Measurements from ENCODE around the gene SEPTIN8. TPM values are rescaled to one million over a fixed set of nuclear protein-coding genes. Genes with fewer than 3 reads are reported as not detected.
A peak's percentile ranks its signal among the peaks of the same experiment; 100 is the strongest.

SEPTIN8 gene
- total and polyA plus RNA-seq, 2 of the 8 experiments (the other 6 are each of a cell fraction or from before 2014, with no cell fraction given): 21.2 to 33.0 TPM

DNA sequence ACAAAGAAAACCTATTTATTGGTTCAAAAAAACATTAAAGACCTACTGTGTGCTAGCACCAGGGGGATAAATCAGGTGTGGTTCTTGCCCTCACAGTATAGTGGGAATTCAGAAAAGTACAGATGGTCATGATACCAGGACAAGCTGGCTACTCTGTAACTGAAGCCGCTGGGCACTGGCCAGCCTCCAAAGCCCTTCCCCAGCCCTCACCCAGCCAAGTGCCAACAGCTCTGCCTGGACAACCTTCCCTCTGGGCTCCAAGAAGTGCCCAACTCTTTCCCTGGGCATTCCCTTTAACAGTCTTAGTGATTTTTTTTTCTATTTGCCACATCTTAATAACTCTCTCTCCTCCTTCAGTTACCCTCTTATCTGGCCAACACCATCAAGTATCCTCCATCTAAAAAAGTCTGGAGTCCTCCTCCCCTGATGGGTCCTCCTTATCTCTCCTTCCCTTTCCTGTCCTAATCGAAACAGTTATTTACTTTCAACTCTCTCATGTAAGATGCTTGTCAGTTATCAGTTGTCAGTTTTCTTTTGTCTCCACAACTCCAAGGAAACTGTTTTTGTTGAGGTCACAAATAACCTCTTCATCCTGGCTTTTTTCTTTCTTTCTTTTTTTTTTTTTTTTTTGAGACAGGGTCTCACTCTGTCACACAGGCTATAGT is 13.3 kb upstream of the SEPTIN8 start:
- Histone ChIP-seq H2BK120ac (replicated peaks; ENCODE audit: low read depth, low read length) (no peak overlapping the region), H2AK5ac (ENCODE audit: low read depth, low read length) (no peak overlapping the region), H2BK20ac (ENCODE audit: low read length) (no peak overlapping the region), H3K14ac (ENCODE audit: insufficient read length) (no peak overlapping the region), H3K23ac (ENCODE audit: insufficient read length) (no peak overlapping the region), H4K91ac (replicated peaks; ENCODE audit: insufficient read length, low read length) (no peak overlapping the region), H3K27me3 (replicated peaks in 1 of 4; ENCODE audit: control insufficient read depth in 3 of 4, extremely low read depth in 1 of 4, insufficient read depth in 3 of 4, low read length in 3 of 4) (no peaks in the 10 kb centered on the region), H2AFZ (ENCODE audit: low read length) (no peak overlapping the region), H3K27ac (ENCODE audit: low read depth, low read length) (no peak overlapping the region), H2BK15ac (ENCODE audit: low read length) (no peak overlapping the region), H4K20me1 (replicated peaks in 1 of 2; ENCODE audit: control insufficient read depth in 1 of 2, insufficient read depth in 2 of 2, low read length in 2 of 2) (no peaks in the 10 kb centered on the region), H4K8ac (ENCODE audit: extremely low read depth, insufficient read depth, low read length) (no peak overlapping the region), H2BK5ac (ENCODE audit: low read depth, low read length) (no peak overlapping the region), H3K23me2 (ENCODE audit: low read depth, low read length) (no peaks in the 10 kb centered on the region), H3K18ac (ENCODE audit: extremely low read depth, low read length) (no peak overlapping the region), H3K79me2 (ENCODE audit: control insufficient read depth in 1 of 2, insufficient read depth in 2 of 2, low read length in 2 of 2) (no peaks in the 10 kb centered on the region), H3K4ac (replicated peaks; ENCODE audit: insufficient read length, low read depth, low read length) (no peak overlapping the region), H2BK12ac (ENCODE audit: low read depth, low read length) (no peak overlapping the region), H3K79me1 (ENCODE audit: low read depth, low read length) (no peaks in the 10 kb centered on the region), H3K36me3 (ENCODE audit: control insufficient read depth in 2 of 4, insufficient read depth in 4 of 4, low read length in 3 of 4) (no peaks in the 10 kb centered on the region), H4K5ac (ENCODE audit: insufficient read length, low read depth, low read length) (no peak overlapping the region), H3K9me3 (ENCODE audit: insufficient read depth in 2 of 2, low read depth in 1 of 2, low read length in 1 of 2) (no peaks in the 10 kb centered on the region), H3K9ac (replicated peaks in 1 of 4; ENCODE audit: extremely low read depth in 1 of 4, low read depth in 3 of 4, low read length in 3 of 4) (no peak overlapping the region), H3K56ac (replicated peaks; ENCODE audit: insufficient read length, low read depth, low read length) (no peak overlapping the region), H3K4me3 (ENCODE audit: extremely low read depth in 1 of 4, insufficient read depth in 2 of 4, low read depth in 3 of 4, low read length in 4 of 4) (no peak overlapping the region), H3K4me2 (ENCODE audit: insufficient read depth in 1 of 2, low read depth in 2 of 2, low read length in 2 of 2) (no peak overlapping the region), H3K4me1 (replicated peaks in 1 of 4; ENCODE audit: control insufficient read depth in 3 of 4, insufficient read depth in 4 of 4, low read length in 3 of 4) (no peaks in the 10 kb centered on the region; a peak in 1 of 7 replicates)
- peak in 1 of 2 experiments; percentile 28 for DNase-seq (ENCODE audit: low read depth in 1 of 2, low spot score in 2 of 2)
- TF ChIP-seq SRF (IDR thresholded peaks at IDR 0.05; ENCODE audit: low read depth, low read length) (no peak), CBX8 (IDR thresholded peaks at IDR 0.05; ENCODE audit: borderline replicate concordance, low read depth, low read length) (no peak), SP2 (IDR thresholded peaks at IDR 0.05; ENCODE audit: low read length) (no peak), CREB1 (IDR thresholded peaks at IDR 0.05) (no peak), HDAC6 (IDR thresholded peaks at IDR 0.05; ENCODE audit: low read depth, low read length) (no peak), ASH2L (IDR thresholded peaks at IDR 0.05; ENCODE audit: low read length) (no peak), EGR1 (IDR thresholded peaks at IDR 0.05; ENCODE audit: borderline replicate concordance, low read depth, low read length) (no peak)
- TF ChIP-seq, protein P1, sequence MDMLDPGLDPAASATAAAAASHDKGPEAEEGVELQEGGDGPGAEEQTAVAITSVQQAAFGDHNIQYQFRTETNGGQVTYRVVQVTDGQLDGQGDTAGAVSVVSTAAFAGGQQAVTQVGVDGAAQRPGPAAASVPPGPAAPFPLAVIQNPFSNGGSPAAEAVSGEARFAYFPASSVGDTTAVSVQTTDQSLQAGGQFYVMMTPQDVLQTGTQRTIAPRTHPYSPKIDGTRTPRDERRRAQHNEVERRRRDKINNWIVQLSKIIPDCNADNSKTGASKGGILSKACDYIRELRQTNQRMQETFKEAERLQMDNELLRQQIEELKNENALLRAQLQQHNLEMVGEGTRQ (IDR thresholded peaks at IDR 0.05; ENCODE audit: low read length): no peak
- TF ChIP-seq, protein P2, sequence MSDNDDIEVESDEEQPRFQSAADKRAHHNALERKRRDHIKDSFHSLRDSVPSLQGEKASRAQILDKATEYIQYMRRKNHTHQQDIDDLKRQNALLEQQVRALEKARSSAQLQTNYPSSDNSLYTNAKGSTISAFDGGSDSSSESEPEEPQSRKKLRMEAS (IDR thresholded peaks at IDR 0.05): no peak
- CTCF ChIA-PET (ENCODE audit: partially characterized antibody): interaction anchor here (0.6 to 1.7 kb wide), 4 partner anchors 11 to 727 kb away, joined by 3 to 7 read pairs (median 4); no protein-coding TSS in a partner anchor
- WGBS, 2 experiments (ENCODE audit: extremely low coverage in 1 of 2, insufficient coverage in 1 of 2, insufficient read length in 1 of 2, insufficient replicate concordance in 2 of 2, low coverage in 1 of 2, low lambda C conversion rate in 2 of 2, missing lambda C conversion rate in 1 of 2): 91% methylated on average over 2 of the region's 2 CpGs; no CpG with 5 or more reads in 1 of the 2 experiments
- FAIRE-seq: no peak
- POLR2A ChIA-PET (ENCODE audit: partially characterized antibody): interaction anchor here (0.7 kb wide), 1 partner anchor 541 kb away, joined by 3 read pairs; no protein-coding TSS in a partner anchor

Measured in H1 (cell line).